Mononuclear cell (primary cell): ENCODE results near the gene CSPG4. TPM values are rescaled to one million over a fixed set of nuclear protein-coding genes. Genes with fewer than 3 reads are reported as not detected.
"Not testable (repeated sequence)": the region's sequence is repeated elsewhere in the genome, so short reads cannot be mapped to it uniquely, and the experiment has no call there.

Experiments
- H3K27me3 ChIP-seq: 2 replicates; pipeline ENCODE4 v1.6.0; 2011; ENCODE audit warnings: low read length, control low read depth; ENCODE audit not compliant: insufficient read depth
- H3K4me1 ChIP-seq: 2 replicates; pipeline ENCODE4 v1.5.1; 2011; ENCODE audit warnings: mild to moderate bottlenecking, low read length, control low read depth; ENCODE audit not compliant: insufficient read depth
- H3K4me3 ChIP-seq: 2 replicates; pipeline ENCODE4 v1.5.1; 2011; ENCODE audit warnings: mild to moderate bottlenecking, low read length, moderate library complexity
- H3K9me3 ChIP-seq: 2 replicates; pipeline ENCODE4 v1.5.1; 2011; ENCODE audit warnings: low read depth, mild to moderate bottlenecking, control low read depth, low read length
- total RNA-seq: library from RNA; depleted of rRNA; stranded (reverse); fragments of >200 nt; gene quantifications from one replicate; pipeline ENCODE4 v1.2.3, GENCODE V29; 2012

CSPG4 gene
- total RNA-seq, 1 donor = under 0.01 TPM

GRCh38 chr15:75639709-75640482 is 72.8 kb downstream of the CSPG4 start, which contains the start of gene IMP3:
Gene IMP3 (minus strand): TSS chr15:75640224. CDS start chr15:75640168, 56 bp downstream.
- Histone ChIP-seq H3K4me3 (peak within 1 kb of the TSS; percentile 84), H3K27me3 (no peaks in the 10 kb centered on the region), H3K4me1 (peaks cover 42% of the 10 kb centered on the region), H3K9me3 (no peaks in the 10 kb centered on the region)

- peaks cover 42% of the 10 kb centered on the region for H3K4me1 ChIP-seq
Measured at GRCh38 chr15:75639191-75639708, 73.4 kb downstream of the CSPG4 start.

GRCh38 chr15:75637245-75638009 is 75.2 kb downstream of the CSPG4 start:
- Histone ChIP-seq H3K4me1 (peaks cover 42% of the 10 kb centered on the region), H3K4me3 (no peak overlapping the region), H3K9me3 (no peaks in the 10 kb centered on the region), H3K27me3 (no peaks in the 10 kb centered on the region)

More at GRCh38 chr15:75639191-75639708, 73.4 kb downstream of the CSPG4 start:
- Histone ChIP-seq H3K4me3 (peak overlapping the region; percentile 84), H3K9me3 (no peaks in the 10 kb centered on the region), H3K27me3 (no peaks in the 10 kb centered on the region)

GRCh38 chr15:75636026-75636425 is 76.6 kb downstream of the CSPG4 start:
- Histone ChIP-seq H3K4me3 (no peak overlapping the region), H3K4me1 (peaks cover 37% of the 10 kb centered on the region), H3K9me3 (no peaks in the 10 kb centered on the region), H3K27me3 (no peaks in the 10 kb centered on the region)

- H3K4me1 ChIP-seq = peaks cover 24% of the 10 kb centered on the region
- H3K4me3 ChIP-seq, H3K27me3 ChIP-seq, H3K9me3 ChIP-seq: not testable (repeated sequence)
Measured at GRCh38 chr15:75633922-75634321, 78.7 kb downstream of the CSPG4 start.

GRCh38 chr15:75631935-75632334 is 80.7 kb downstream of the CSPG4 start:
- H3K27me3 ChIP-seq = no peaks in the 10 kb centered on the region
- H3K9me3 ChIP-seq = no peaks in the 10 kb centered on the region
- H3K4me3 ChIP-seq = no peak overlapping the region
- H3K4me1 ChIP-seq = peaks cover 10% of the 10 kb centered on the region

GRCh38 chr15:75625542-75626347 is 86.9 kb downstream of the CSPG4 start, which contains the start of gene SNUPN:
Gene SNUPN (minus strand): TSS chr15:75625725. CDS start chr15:75621051, 4,674 bp downstream.
- H3K4me1 ChIP-seq = peaks cover 38% of the 10 kb centered on the region
- no peaks in the 10 kb centered on the region for H3K27me3 ChIP-seq
- peak within 1 kb of the TSS; percentile 96 for H3K4me3 ChIP-seq

More at GRCh38 chr15:75625542-75626347, 86.9 kb downstream of the CSPG4 start, which contains the start of gene SNUPN:
- no peaks in the 10 kb centered on the region for H3K9me3 ChIP-seq

Other genes with a start within 250 kb of the CSPG4 start
- 7.2 TPM for gene PTPN9, start 133.5 kb downstream of the CSPG4 start, total RNA-seq
- 10.1 TPM for gene SNUPN, start 87.1 kb downstream of the CSPG4 start, total RNA-seq
- gene IMP3, start 72.6 kb downstream of the CSPG4 start, total RNA-seq = 59.2 TPM
- 1.2 TPM for gene SNX33, start 64.9 kb downstream of the CSPG4 start, total RNA-seq
- gene UBE2Q2, start 130.6 kb upstream of the CSPG4 start, total RNA-seq = 46.5 TPM
- 10.3 TPM for gene FBXO22, start 191.0 kb upstream of the CSPG4 start, total RNA-seq